NCI-H2081 treated with DMSO at 0.1 percent for 48 hours (cell line): ENCODE measurements around the gene POFUT1.
A peak's percentile ranks its signal among the peaks of the same experiment; 100 is the strongest.

Experiments
- DNase-seq: peaks from one replicate; lab custom pipeline; 2025; lab: John Stamatoyannopoulos, UW

The POFUT1 gene

GRCh38 chr20:32278199-32278643, 70.5 kb downstream of the POFUT1 start:
- no peak for DNase-seq

DNA sequence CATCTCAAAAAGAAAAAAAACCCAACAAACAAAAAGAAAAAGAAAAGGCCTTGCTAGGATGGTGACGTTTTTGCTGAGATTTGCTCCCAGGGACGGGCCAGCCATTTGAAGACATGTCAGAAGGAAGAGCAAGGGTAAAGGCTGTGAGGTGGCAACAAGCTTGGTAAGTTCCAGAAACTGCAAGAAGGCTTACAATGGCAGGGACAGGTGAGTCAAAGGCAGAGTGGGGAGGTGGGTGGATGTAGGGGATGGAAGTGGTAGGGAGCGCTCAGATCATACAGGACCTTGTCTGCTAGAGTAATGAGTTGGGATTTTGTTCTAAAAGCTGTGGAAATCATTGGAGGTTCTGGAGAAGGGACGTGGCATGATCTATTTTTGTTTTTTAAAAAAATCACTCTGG, 74.0 kb downstream of the POFUT1 start:
- no peak for DNase-seq

GRCh38 chr20:32282461-32282860, 74.8 kb downstream of the POFUT1 start:
- peak; percentile 45 for DNase-seq

- DNase-seq = no peak
Measured at GRCh38 chr20:32285082-32285620, 77.5 kb downstream of the POFUT1 start.

GRCh38 chr20:32285621-32286371, 78.1 kb downstream of the POFUT1 start:
- DNase-seq = no peak

DNA sequence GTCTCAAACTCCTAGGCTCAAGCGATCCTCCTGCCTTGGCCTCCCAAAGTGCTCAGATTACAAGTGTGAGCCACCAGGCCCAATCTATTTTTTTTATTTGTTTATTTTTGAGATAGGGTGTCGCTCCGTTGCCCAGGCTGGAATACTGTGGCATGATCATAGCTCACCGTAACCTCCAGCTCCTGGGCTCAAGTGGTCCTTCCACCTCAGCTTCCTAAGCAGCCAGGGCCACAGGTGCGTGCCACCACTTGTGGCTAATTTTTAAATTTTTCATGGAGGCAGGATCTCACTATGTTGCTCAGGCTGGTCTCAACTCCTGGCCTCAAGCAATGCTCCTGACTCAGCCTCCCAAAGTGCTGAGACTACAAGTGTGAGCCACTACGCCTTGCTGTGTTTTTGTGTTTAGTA, 79.6 kb downstream of the POFUT1 start:
- no peak for DNase-seq
